Limb (tissue), 2 donors: ENCODE data around the gene GUCA2B.

Experiments
- DNase-seq, 2 donors: peaks; one replicate each; pipeline ENCODE4 v3.0.0-alpha.2; 2016; ENCODE audit errors: extremely low spot score in 2 of 2

GUCA2B gene

DNA sequence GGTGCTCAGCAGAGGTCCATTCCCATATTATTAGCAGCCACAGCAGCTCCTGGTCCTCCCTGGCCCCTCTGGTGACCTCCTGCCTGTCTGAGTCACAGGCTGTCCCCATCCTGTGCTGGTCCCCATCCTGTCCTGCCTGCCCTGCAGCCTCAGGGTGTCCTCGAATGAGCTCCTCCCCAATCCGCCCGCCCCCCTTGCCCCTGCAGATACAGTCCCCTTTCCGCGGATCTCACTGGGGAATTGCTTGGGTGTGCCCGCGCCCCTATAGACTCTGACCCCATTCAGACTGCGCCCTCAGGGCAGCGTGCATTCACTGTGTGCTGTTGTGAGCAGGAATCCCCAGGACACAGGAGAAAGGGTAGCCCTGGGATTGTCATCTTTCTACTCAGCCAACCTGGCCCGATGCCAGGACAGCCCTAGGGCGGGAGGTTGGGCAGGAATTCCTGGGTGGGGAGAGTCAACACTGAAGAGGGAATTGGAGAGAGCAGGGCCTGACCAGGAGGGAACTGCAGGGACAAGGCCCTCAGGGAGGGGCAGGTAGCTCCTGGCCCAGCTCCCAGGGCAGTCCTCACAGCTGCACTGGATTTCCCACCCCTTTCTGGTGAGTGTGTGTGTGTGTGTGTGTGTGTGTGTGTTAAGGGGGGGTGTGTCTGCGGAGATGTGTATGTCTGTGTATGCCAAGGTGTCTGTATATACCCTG lies 12.5 kb downstream of the GUCA2B start:
- DNase-seq, result peak in 1 of 2 donors; percentile 74

GRCh38 chr1:42167611-42168390 lies 14.6 kb downstream of the GUCA2B start:
- DNase-seq, result no peak

- no peak for DNase-seq
Observed at GRCh38 chr1:42168391-42168670, 15.1 kb downstream of the GUCA2B start.

GRCh38 chr1:42168763-42169162 lies 15.6 kb downstream of the GUCA2B start:
- no peak for DNase-seq

DNA sequence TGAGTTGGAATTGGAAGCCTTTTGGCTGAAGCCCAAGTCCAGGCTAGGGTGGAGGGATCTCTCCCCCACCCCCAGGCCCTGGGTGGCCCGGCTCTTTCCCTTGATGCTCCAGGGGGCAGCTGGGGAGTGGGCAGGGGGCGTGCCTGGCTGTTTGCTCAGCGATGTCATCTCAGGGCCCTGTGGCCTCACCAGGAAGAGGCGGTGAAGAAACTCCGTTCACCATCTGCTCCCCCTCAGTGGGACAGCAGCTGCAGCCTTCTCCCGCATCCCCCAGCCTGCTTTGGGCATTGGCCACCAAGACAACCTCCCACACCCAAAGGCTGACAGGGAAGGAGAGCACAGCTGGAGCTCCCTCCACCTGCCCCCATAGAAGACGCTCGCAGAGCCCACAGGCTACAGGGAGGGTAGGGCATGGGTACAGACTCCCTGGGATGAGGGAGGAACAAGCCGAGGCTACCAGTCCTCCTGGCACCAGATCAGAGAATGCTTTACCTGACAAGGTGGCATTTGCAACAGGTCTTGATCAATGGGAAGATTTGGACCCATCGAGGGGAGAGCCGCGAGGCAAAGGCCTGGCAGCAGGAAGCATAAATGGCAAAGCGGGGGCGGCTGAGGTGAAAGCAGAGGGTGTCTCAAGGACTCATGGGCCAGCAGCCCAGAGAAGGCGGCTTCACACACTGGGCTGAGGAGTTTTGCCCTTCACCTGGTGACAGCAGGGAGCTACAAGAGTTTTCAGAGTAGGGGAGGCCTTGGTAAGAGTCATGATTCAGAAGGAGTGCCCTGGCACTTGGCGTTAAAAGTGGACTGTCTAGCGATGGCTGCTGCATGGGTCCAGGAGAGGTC lies 17.8 kb downstream of the GUCA2B start:
- DNase-seq, result peak in 1 of 2 donors; percentile 7

- DNase-seq, result no peak
Observed at GRCh38 chr1:42171679-42172266, 18.6 kb downstream of the GUCA2B start.

DNA sequence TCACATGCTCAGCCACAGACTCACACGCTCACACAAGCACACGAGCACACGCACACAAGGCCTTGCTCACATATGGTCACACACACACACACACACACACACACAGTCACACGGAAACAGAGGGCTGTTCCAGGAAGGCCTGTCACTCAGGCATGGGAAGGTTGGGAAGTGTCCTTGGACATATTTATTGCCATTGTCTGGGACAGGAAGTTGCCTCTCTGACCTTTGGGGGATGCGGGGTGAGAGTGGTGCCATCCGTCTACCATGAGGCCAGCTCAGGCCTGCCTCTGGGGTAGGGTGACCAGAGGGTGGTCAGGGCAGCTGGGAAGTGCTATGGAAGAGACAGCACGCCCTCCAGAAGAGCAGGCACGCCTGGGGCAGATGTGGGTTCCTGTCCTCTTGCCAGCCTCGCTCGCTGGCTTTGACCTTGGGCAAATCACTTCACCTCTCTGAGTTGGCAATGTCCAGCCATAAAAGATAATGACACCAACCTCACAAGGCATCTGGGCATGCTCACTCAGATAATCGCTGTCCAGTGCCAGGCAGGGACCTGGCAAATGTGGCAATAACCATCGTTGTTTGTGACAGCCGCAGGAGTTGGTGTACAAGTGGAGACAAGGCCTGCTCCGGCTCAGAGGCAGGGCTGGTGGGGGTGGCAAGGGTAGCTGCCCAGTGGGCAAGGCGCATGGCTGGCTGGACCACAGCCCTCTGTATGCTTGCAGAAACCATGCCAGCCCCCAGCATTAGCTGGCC lies 19.3 kb downstream of the GUCA2B start:
- DNase-seq, result no peak

DNA sequence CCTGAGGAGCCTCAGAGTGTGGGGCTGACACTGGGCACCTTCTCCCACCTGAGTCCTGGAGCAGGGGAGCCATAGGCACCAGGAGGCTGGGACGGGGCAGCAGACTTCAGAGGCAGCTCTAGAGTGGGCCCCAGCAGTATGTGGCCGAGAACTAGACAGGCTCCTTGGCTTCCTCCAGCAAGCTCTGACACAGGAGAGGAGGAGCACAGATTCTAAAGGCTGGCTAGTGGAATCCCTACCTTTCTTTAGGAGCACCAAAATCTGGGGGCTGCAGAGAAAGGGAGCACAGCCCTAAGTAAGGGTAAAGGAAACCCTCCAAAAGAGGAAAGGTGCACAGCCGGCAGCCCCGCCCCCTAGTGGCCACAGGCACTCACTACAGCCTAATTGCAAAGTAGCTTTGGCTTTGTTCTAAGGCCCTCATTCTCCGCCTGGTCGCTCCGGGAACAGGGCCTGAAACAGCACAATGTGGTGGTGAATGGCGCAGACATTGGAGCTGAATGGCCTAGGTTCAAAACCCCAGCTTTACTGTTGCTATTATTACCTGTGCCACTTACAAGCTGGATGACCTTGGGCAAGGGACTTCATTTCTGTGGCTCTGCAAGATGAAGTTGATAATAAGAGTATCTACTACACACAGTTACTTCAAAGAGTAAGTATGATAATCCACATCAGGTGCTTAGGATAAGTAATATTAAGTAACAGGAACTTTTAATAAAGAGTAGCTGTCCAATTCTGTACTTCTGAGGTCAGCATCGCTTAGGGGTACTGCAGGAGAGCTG lies 20.1 kb downstream of the GUCA2B start:
- DNase-seq, result peak; percentile 52 to 82

- peak in 1 of 2 donors; percentile 15 for DNase-seq
Observed at GRCh38 chr1:42173961-42174735, 20.9 kb downstream of the GUCA2B start.

DNA sequence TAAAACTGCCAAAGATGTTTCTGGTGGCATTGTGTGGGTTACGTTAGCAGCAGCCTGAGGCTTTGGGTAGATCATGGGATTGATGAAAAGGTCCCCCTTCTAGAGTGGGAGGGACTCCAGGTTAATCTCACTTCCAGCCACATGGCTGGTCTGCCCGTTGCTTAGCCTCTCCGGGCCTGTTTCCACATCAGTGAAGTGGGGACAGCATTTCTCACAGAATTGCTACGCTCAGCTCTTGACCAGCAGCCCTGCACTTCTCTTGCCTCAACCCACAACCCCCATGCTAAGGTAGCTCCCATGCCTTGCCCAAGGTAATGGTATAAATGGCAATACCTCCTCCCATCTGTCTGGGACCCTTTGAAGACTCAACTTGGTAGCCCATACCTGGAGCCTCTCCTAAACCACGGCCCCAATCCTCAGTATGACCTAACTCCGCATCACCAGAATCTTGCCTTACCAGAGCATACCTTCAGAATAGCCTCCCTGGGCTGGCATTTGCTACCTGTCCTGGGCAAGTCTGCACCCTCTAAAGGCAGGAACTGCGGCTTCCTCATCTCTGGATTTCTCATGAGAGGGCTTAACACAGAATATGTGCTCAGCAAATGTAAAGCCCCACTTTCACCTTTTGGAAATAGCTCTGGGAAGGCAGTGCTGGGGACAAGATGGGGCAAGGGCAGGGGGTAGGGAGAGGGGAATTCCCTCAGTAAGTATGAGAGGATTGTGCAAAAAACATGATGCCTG lies 22.3 kb downstream of the GUCA2B start:
- no peak for DNase-seq

DNA sequence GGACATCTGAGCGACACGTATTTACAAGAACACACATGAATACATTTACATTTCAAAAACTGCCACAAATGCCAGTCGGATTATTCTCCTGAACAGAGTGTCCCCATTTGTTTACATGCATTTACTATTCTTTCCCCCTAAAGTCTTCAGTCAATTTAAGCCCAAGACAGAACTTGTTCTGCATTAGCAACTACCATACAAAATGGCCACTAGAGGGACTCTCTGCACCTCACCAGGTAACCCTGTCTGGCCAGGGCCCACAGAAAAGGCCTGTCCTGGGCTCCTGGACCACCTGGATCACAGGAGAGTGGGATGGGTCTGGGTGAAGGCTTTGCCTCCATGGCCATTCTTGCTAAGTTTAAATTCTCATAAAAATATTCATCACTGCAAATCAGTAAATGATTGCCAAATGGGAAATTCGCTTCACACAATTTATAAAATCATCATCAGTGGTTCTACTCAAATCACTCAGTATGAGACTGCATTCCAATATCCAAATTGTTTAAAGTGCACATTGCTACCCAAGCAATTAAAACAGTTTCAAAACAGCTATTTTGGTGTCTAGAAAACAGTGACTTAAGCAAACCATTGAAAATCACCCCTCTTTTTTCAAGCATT lies 23.8 kb downstream of the GUCA2B start:
- DNase-seq, result no peak

- DNase-seq, result peak in 1 of 2 donors; percentile 39
Observed at GRCh38 chr1:42177541-42177981, 24.4 kb downstream of the GUCA2B start.

GRCh38 chr1:42178249-42178648 lies 25.0 kb downstream of the GUCA2B start:
- no peak for DNase-seq

DNA sequence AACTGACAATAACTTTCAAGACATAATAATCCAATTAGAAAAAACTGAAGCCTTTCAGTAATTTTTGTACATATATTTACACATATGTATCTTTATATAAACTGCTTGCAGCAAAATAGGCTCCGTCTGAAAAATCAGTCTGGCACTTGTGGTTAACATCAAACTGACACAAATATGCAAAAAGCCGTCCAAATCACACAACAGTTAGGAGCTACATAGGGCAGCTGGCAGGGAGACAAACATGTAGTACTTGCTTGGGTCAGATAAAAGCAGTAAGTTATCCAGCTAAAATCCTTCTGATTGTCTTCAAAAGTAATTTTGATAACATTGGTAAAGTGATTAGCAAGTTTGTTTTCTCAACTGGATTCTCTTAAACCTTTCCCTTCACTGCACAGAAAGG lies 26.1 kb downstream of the GUCA2B start:
- no peak for DNase-seq

DNA sequence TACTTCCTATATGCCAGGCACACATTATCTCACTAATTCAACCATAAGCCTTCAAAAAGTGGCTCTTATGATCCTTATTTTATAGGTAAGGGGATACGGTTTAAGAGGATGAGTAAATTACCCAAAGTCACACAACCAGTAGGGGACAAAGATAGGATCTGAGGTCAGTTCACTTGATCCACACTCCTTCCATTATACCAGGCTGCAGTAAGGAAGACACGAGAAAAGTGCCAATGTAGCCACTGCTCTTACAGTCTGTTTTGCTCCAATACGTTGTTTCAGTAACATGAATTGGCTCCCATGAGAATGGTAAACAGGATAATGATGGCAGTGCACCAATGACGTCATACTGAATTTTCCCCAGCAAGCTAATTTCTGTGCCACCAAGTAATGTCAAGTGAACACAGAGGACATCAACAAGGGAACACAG lies 26.7 kb downstream of the GUCA2B start:
- DNase-seq, result no peak

GRCh38 chr1:42181687-42182086 lies 28.5 kb downstream of the GUCA2B start:
- DNase-seq, result no peak

- DNase-seq, result no peak
Observed at GRCh38 chr1:42183210-42183956, 30.2 kb downstream of the GUCA2B start.

GRCh38 chr1:42183957-42184268 lies 30.7 kb downstream of the GUCA2B start:
- no peak for DNase-seq
